Smooth muscle cell (in vitro differentiated cells): Measurements from ENCODE around the gene CDYL2. TPM values are rescaled to one million over a fixed set of nuclear protein-coding genes. Genes with fewer than 3 reads are reported as not detected.

ENCODE experiments used
- DNase-seq: peaks from one replicate; lab custom pipeline; 2025; ENCODE audit not compliant: unreplicated experiment; lab: John Stamatoyannopoulos, UW
- H2AFZ ChIP-seq: fragments of 200-600 bp; sonication (generic); 2 replicates; pipeline ENCODE4 v1.6.0; 2016; ENCODE audit warnings: antibody characterized with exemption, low read depth, mild to moderate bottlenecking
- H3F3A ChIP-seq: fragments of 200-600 bp; sonication (generic); 2 replicates; pipeline ENCODE4 v1.6.0; 2017; ENCODE audit warnings: antibody characterized with exemption, low read depth
- H3K27ac ChIP-seq: fragments of 200-600 bp; sonication (generic); 2 replicates; pipeline ENCODE4 v1.5.1; 2016; ENCODE audit warnings: low read depth, mild to moderate bottlenecking
- H3K27me3 ChIP-seq: fragments of 200-600 bp; sonication (generic); 2 replicates; pipeline ENCODE4 v1.6.1; 2016; ENCODE audit warnings: low read depth, mild to moderate bottlenecking
- H3K36me3 ChIP-seq: fragments of 200-600 bp; sonication (generic); 2 replicates; pipeline ENCODE4 v1.5.1; 2016; ENCODE audit warnings: low read depth
- H3K4me1 ChIP-seq: fragments of 200-600 bp; sonication (generic); 2 replicates; pipeline ENCODE4 v1.5.1; 2016; ENCODE audit warnings: low read depth
- H3K4me2 ChIP-seq: fragments of 200-600 bp; sonication (generic); 2 replicates; pipeline ENCODE4 v1.6.0; 2016; ENCODE audit warnings: mild to moderate bottlenecking
- H3K4me3 ChIP-seq: fragments of 200-600 bp; sonication (generic); 2 replicates; pipeline ENCODE4 v1.5.1; 2016; ENCODE audit warnings: mild to moderate bottlenecking
- H3K79me2 ChIP-seq: fragments of 200-600 bp; sonication (generic); 2 replicates; pipeline ENCODE4 v1.6.0; 2016; ENCODE audit warnings: low read depth, mild to moderate bottlenecking
- H3K9ac ChIP-seq: fragments of 200-600 bp; sonication (generic); 2 replicates; pipeline ENCODE4 v1.6.0; 2016; ENCODE audit warnings: low read depth
- H3K9me3 ChIP-seq: fragments of 200-600 bp; sonication (generic); replicated peaks from 2 replicates; pipeline ENCODE4 v1.5.1; 2016; ENCODE audit warnings: low read depth
- H4K20me1 ChIP-seq: fragments of 200-600 bp; sonication (generic); 2 replicates; pipeline ENCODE4 v1.6.0; 2016; ENCODE audit warnings: low read depth
- CTCF ChIP-seq: fragments of 200-600 bp; sonication (generic); IDR thresholded peaks from 2 replicates; pipeline ENCODE4 v1.5.1; 2017; ENCODE audit warnings: borderline replicate concordance, mild to moderate bottlenecking, antibody characterized with exemption; ENCODE audit not compliant: insufficient read depth, poor library complexity, severe bottlenecking
- WGBS: methylation state at CpG from one replicate; pipeline ENCODE4 v1.1.7; 2016; ENCODE audit warnings: low lambda C conversion rate; 5-methylcytosine and 5-hydroxymethylcytosine counted together
- polyA plus RNA-seq: library from polyadenylated mRNA; unstranded; fragments of >200 nt; fragmentation: Nextera tagmentation; extraction: Ambion mirVana; gene quantifications from 2 replicates; pipeline ENCODE4 v1.2.1, GENCODE V29; 2016
- total RNA-seq: library from RNA; depleted of rRNA; stranded (reverse); fragments of >200 nt; gene quantifications from 2 replicates; pipeline ENCODE4 v1.2.3, GENCODE V29; 2014

The CDYL2 gene
- total and polyA plus RNA-seq, 2 experiments from 2014 or later = 2.0 to 2.9 TPM

GRCh38 chr16:80778703-80779102 is 25.7 kb downstream of the CDYL2 start:
- Histone ChIP-seq H3K27ac (no peak overlapping the region), H3F3A (no peaks in the 10 kb centered on the region), H3K9me3 (peaks cover 4% of the 10 kb centered on the region), H4K20me1 (no peaks in the 10 kb centered on the region), H3K36me3 (no peaks in the 10 kb centered on the region), H3K4me1 (no peaks in the 10 kb centered on the region), H3K79me2 (no peaks in the 10 kb centered on the region), H3K4me3 (no peak overlapping the region), H3K27me3 (no peaks in the 10 kb centered on the region), H2AFZ (no peak overlapping the region), H3K4me2 (no peak overlapping the region), H3K9ac (no peak overlapping the region)
- no peak for TF ChIP-seq CTCF
- no peak for DNase-seq
- 75% methylated on average over 2 of the region's 2 CpGs for WGBS

GRCh38 chr16:80776856-80777255 is 27.5 kb downstream of the CDYL2 start:
- H3F3A ChIP-seq = no peaks in the 10 kb centered on the region

GRCh38 chr16:80775450-80775849 is 28.9 kb downstream of the CDYL2 start:
- H3F3A ChIP-seq = no peaks in the 10 kb centered on the region
- no peaks in the 10 kb centered on the region for H3K4me1 ChIP-seq
- H2AFZ ChIP-seq = no peak overlapping the region
- H3K27me3 ChIP-seq = no peaks in the 10 kb centered on the region
- H3K4me3 ChIP-seq = no peak overlapping the region
- H3K27ac ChIP-seq = no peak overlapping the region
- no peaks in the 10 kb centered on the region for H4K20me1 ChIP-seq
- no peaks in the 10 kb centered on the region for H3K9me3 ChIP-seq
- 96% methylated on average over 1 of the region's 1 CpG for WGBS
- H3K36me3 ChIP-seq = peaks cover 4% of the 10 kb centered on the region
- no peak for TF ChIP-seq CTCF
- no peaks in the 10 kb centered on the region for H3K79me2 ChIP-seq
- DNase-seq = no peak
- H3K4me2 ChIP-seq = no peak overlapping the region
- no peak overlapping the region for H3K9ac ChIP-seq

More at GRCh38 chr16:80776856-80777255, 27.5 kb downstream of the CDYL2 start:
- no peaks in the 10 kb centered on the region for H3K27me3 ChIP-seq
- H3K4me3 ChIP-seq = no peak overlapping the region
- no peaks in the 10 kb centered on the region for H3K9me3 ChIP-seq
- no peak for TF ChIP-seq CTCF
- H3K79me2 ChIP-seq = no peaks in the 10 kb centered on the region
- no peak overlapping the region for H2AFZ ChIP-seq
- WGBS = 82% methylated on average over 19 of the region's 19 CpGs
- H3K4me2 ChIP-seq = no peak overlapping the region
- H4K20me1 ChIP-seq = no peaks in the 10 kb centered on the region
- H3K4me1 ChIP-seq = no peaks in the 10 kb centered on the region
- H3K27ac ChIP-seq = no peak overlapping the region
- no peaks in the 10 kb centered on the region for H3K36me3 ChIP-seq
- H3K9ac ChIP-seq = no peak overlapping the region
- DNase-seq = no peak

GRCh38 chr16:80766798-80767197 is 37.6 kb downstream of the CDYL2 start:
- H3K27me3 ChIP-seq = no peaks in the 10 kb centered on the region
- no peak overlapping the region for H3K27ac ChIP-seq
- no peaks in the 10 kb centered on the region for H4K20me1 ChIP-seq
- H3K9ac ChIP-seq = no peak overlapping the region
- no peaks in the 10 kb centered on the region for H3F3A ChIP-seq
- peaks cover 11% of the 10 kb centered on the region for H3K9me3 ChIP-seq
- TF ChIP-seq CTCF = no peak
- no peak overlapping the region for H2AFZ ChIP-seq
- H3K4me2 ChIP-seq = no peak overlapping the region
- no peak overlapping the region for H3K4me3 ChIP-seq
- 94% methylated on average over 1 of the region's 1 CpG for WGBS
- H3K36me3 ChIP-seq = peaks cover 4% of the 10 kb centered on the region
- no peak for DNase-seq
- no peaks in the 10 kb centered on the region for H3K79me2 ChIP-seq
- H3K4me1 ChIP-seq = no peaks in the 10 kb centered on the region
